Upper lobe of left lung (tissue), 6 donors: Measurements from ENCODE around the gene BACE1. TPM values are rescaled to one million over a fixed set of nuclear protein-coding genes. Genes with fewer than 3 reads are reported as not detected.

Experiments
- ATAC-seq, 2 donors: fragments of 200-7000 bp; cut with Tn5 transposase; one replicate each; pipeline ENCODE4 v1.9.1; 2022; ENCODE audit warnings: mild to moderate bottlenecking in 2 of 2, moderate library complexity in 2 of 2; ENCODE audit not compliant: low FRiP score in 2 of 2
- DNase-seq, 2 donors: peaks; one replicate each; pipeline ENCODE4 v3.0.0-alpha.2; 2019 to 2020
- H3K27ac ChIP-seq, 4 donors: fragments of 200-600 bp; sonication (generic); one replicate each; pipeline ENCODE4 v1.5.1; 2016 to 2019
- H3K27me3 ChIP-seq, 4 donors: fragments of 200-600 bp; sonication (generic); one replicate each; pipeline ENCODE4 v1.5.1; 2017 to 2019
- H3K36me3 ChIP-seq, 4 donors: fragments of 200-600 bp; sonication (generic); one replicate each; pipeline ENCODE4 v1.5.1; 2016 to 2019
- H3K4me1 ChIP-seq, 4 donors: fragments of 200-600 bp; sonication (generic); one replicate each; pipeline ENCODE4 v1.5.1; 2018 to 2019
- H3K4me3 ChIP-seq, 4 donors: fragments of 200-600 bp; sonication (generic); one replicate each; pipeline ENCODE4 v1.5.1; 2017 to 2019; ENCODE audit warnings: mild to moderate bottlenecking in 2 of 4, moderate library complexity in 1 of 4
- H3K9me3 ChIP-seq, 4 donors: fragments of 200-600 bp; sonication (generic); one replicate each; pipeline ENCODE4 v1.5.1; 2018 to 2019
- EP300 ChIP-seq, 4 donors: sonication (generic); formaldehyde crosslinking; IDR thresholded peaks; one replicate each; pipeline ENCODE4 v1.5.1; 2017; ENCODE audit warnings: antibody characterized with exemption in 4 of 4, control low read depth in 2 of 4
- POLR2A ChIP-seq, 4 donors: fragments of 450-650 bp; IDR thresholded peaks; one replicate each; pipeline ENCODE4 v1.5.1; 2016 to 2017; ENCODE audit warnings: antibody characterized with exemption in 4 of 4, mild to moderate bottlenecking in 2 of 4
- POLR2AphosphoS5 ChIP-seq, 2 donors: sonication (generic); formaldehyde crosslinking; IDR thresholded peaks; one replicate each; pipeline ENCODE4 v1.5.1; 2017; ENCODE audit warnings: antibody characterized with exemption in 2 of 2
- WGBS, 2 donors: methylation state at CpG; one replicate each; pipeline ENCODE4 v1.1.5; 2017 to 2018; 5-methylcytosine and 5-hydroxymethylcytosine counted together
- total RNA-seq, 6 donors: library from RNA; depleted of rRNA in 4 of 6; stranded (reverse); fragments of >200 nt in 4 of 6; gene quantifications; one replicate each; pipeline versions ENCODE4 v1.1.0 to v1.2.1, GENCODE V29; 2016 to 2021
- TF ChIP-seq, protein P1 (sequence below), 6 experiments: fragments of 450-650 bp in 4 of 6; fragments of 200-600 bp in 2 of 6; sonication (generic) in 2 of 6; IDR thresholded peaks; one replicate each; pipeline ENCODE4 v1.5.1; 2016 to 2019; ENCODE audit warnings: antibody characterized with exemption in 6 of 6
- donor health status: DM: no; HTN: no; CAD: no; lungs with moderate emphysema.
- donor health status: DM: no; HTN: yes; CAD: no; lungs with severe emphysema.

BACE1 gene
- total RNA-seq, 6 donors from 2014 or later, result 11.1 to 37.9 (median 25.5) TPM

DNA sequence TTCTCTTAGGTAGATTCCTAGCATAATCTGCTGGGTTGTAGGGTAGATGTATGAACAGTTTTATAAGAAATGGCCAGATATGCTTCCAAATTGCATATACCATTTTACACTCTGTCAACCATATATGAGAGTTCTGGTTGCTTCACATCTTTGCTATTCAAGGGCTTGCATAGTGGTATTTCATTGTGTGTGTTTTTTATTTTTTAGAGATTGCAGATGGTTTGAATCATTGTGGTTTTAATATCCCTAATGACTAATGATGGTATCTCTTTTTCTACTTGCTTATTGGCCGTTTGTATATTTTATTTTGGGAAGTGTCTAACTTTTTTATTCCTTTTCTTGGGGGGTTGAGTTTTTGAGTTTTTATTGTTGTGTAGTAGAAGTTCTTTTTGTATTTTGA is 56.6 kb downstream of the BACE1 start:
- no peaks in the 10 kb centered on the region for H3K4me1 ChIP-seq
- H3K27ac ChIP-seq, result no peak overlapping the region
- no peak for ATAC-seq
- no peak for DNase-seq
- TF ChIP-seq EP300 (IDR thresholded peaks at IDR 0.05) (no peak), POLR2AphosphoS5 (IDR thresholded peaks at IDR 0.05) (no peak), POLR2A (IDR thresholded peaks at IDR 0.05) (no peak)
- TF ChIP-seq, protein P1, sequence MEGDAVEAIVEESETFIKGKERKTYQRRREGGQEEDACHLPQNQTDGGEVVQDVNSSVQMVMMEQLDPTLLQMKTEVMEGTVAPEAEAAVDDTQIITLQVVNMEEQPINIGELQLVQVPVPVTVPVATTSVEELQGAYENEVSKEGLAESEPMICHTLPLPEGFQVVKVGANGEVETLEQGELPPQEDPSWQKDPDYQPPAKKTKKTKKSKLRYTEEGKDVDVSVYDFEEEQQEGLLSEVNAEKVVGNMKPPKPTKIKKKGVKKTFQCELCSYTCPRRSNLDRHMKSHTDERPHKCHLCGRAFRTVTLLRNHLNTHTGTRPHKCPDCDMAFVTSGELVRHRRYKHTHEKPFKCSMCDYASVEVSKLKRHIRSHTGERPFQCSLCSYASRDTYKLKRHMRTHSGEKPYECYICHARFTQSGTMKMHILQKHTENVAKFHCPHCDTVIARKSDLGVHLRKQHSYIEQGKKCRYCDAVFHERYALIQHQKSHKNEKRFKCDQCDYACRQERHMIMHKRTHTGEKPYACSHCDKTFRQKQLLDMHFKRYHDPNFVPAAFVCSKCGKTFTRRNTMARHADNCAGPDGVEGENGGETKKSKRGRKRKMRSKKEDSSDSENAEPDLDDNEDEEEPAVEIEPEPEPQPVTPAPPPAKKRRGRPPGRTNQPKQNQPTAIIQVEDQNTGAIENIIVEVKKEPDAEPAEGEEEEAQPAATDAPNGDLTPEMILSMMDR (IDR thresholded peaks at IDR 0.05), result no peak
- no peaks in the 10 kb centered on the region for H3K9me3 ChIP-seq
- no peaks in the 10 kb centered on the region for H3K27me3 ChIP-seq
- H3K36me3 ChIP-seq, result peaks cover 0 to 43% (median 4%) of the 10 kb centered on the region in 4 donors
- 56 to 75% methylated on average over 1 of the region's 1 CpG for WGBS, 2 donors
- H3K4me3 ChIP-seq, result no peak overlapping the region

DNA sequence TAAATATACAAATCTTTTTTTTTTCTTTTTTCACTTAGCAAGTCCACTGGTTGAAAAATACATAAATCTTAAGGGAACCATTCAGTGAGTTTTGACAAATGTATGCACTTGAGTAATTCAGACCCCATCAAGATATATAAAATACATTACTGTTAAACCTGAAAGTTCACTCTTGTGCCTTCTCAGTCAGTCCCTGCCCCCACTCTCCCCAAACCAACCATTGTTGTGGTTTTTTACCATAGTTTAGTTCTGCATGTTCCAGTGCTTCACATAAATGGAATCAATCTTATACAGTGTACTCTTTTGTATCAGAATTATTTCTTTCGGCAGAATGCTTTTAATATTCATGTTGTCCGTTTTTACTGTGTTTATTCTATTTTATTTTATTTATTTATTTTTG is 57.5 kb downstream of the BACE1 start:
- 92 to 93% methylated on average over 2 of the region's 2 CpGs for WGBS, 2 donors
- TF ChIP-seq POLR2AphosphoS5 (IDR thresholded peaks at IDR 0.05), result no peak
- no peak for TF ChIP-seq POLR2A (IDR thresholded peaks at IDR 0.05)
- TF ChIP-seq, protein P1 (IDR thresholded peaks at IDR 0.05), result no peak
- TF ChIP-seq EP300 (IDR thresholded peaks at IDR 0.05), result no peak
- Histone ChIP-seq H3K27ac (no peak overlapping the region), H3K27me3 (no peaks in the 10 kb centered on the region), H3K4me3 (no peak overlapping the region), H3K36me3 (peaks cover 0 to 50% (median 8%) of the 10 kb centered on the region in 4 donors), H3K4me1 (no peaks in the 10 kb centered on the region), H3K9me3 (no peaks in the 10 kb centered on the region)
- ATAC-seq (no peak), DNase-seq (no peak)

DNA sequence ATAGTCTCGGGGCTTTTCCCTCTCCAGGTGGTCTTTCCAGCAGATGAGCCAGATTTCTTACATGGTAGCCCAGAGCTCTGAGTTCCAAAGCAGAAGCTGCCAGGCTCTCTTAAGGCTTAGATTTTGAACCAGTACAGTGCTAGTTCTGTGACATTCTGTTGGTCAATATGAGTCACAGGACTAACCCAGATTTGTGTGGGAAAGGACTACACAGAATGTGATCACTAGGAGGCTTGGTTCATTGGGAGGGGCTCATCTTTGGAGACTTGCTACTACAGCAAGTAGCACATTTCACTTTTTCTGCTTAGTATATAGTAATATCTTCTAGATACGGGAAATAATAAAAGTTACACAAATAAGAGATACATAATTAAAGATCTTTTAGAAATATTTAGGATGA is 59.5 kb downstream of the BACE1 start:
- ATAC-seq, result no peak
- no peak for DNase-seq
- H3K9me3 ChIP-seq, result no peaks in the 10 kb centered on the region
- 50 to 100% methylated on average over 2 of the region's 2 CpGs for WGBS, 2 donors
- H3K36me3 ChIP-seq, result peaks cover 0 to 52% (median 14%) of the 10 kb centered on the region in 4 donors
- no peak overlapping the region for H3K4me3 ChIP-seq
- TF ChIP-seq, protein P1 (IDR thresholded peaks at IDR 0.05), result no peak
- TF ChIP-seq POLR2A (IDR thresholded peaks at IDR 0.05), result no peak
- no peak for TF ChIP-seq EP300 (IDR thresholded peaks at IDR 0.05)
- no peak for TF ChIP-seq POLR2AphosphoS5 (IDR thresholded peaks at IDR 0.05)
- no peaks in the 10 kb centered on the region for H3K27me3 ChIP-seq
- H3K4me1 ChIP-seq, result no peaks in the 10 kb centered on the region
- H3K27ac ChIP-seq, result no peak overlapping the region

DNA sequence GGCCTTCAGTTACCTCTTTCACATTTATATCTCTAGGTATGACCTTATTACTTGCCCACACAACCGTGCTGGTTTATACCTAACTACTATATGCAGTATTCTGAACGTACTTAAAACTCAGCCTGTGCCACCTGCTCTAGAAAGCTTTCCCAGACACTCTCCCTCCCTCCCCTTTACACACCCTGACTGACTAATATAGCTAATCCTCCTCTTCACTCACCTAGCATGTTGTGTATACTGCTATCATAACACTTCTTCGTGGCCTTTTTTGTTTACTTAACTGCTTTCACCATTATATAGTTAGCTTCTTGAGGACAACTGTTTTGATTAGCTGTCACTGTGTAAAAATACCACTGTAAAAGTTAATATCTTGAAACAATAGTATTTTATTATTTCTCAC is 60.1 kb downstream of the BACE1 start:
- Histone ChIP-seq H3K27me3 (no peaks in the 10 kb centered on the region), H3K4me1 (no peaks in the 10 kb centered on the region), H3K4me3 (no peak overlapping the region), H3K36me3 (peaks cover 0 to 46% (median 14%) of the 10 kb centered on the region in 4 donors), H3K27ac (no peak overlapping the region), H3K9me3 (no peaks in the 10 kb centered on the region)
- TF ChIP-seq, protein P1 (IDR thresholded peaks at IDR 0.05), result no peak
- TF ChIP-seq POLR2AphosphoS5 (IDR thresholded peaks at IDR 0.05), result no peak
- no peak for TF ChIP-seq POLR2A (IDR thresholded peaks at IDR 0.05)
- TF ChIP-seq EP300 (IDR thresholded peaks at IDR 0.05), result no peak
- 82 to 85% methylated on average over 3 of the region's 3 CpGs for WGBS, 2 donors
- DNase-seq (no peak), ATAC-seq (no peak)

DNA sequence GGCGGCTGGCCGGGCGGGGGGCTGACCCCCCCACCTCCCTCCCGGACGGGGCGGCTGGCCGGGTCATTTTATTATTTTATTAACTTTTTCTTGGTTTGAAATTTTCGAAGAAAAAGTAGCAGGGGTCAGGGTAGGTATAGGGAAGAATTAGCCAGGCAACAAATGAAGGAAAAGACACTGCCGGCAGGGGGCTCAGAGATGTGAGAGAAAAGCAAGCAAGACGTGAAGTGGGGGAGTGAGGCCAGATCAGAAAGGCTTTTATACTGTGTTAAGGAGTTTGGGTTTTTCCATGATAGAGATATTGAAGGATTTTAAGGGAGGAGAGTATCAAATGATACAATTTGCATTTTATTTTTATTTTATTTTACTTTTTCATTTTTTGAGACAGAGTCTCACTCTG is 64.5 kb downstream of the BACE1 start:
- DNase-seq, result no peak
- Histone ChIP-seq H3K27ac (no peak overlapping the region), H3K36me3 (peaks cover 10 to 72% (median 27%) of the 10 kb centered on the region in 4 donors), H3K27me3 (no peaks in the 10 kb centered on the region), H3K4me1 (no peaks in the 10 kb centered on the region), H3K9me3 (no peaks in the 10 kb centered on the region), H3K4me3 (no peak overlapping the region)
- TF ChIP-seq POLR2AphosphoS5 (IDR thresholded peaks at IDR 0.05), result no peak
- TF ChIP-seq, protein P1 (IDR thresholded peaks at IDR 0.05), result no peak
- TF ChIP-seq POLR2A (IDR thresholded peaks at IDR 0.05), result no peak
- TF ChIP-seq EP300 (IDR thresholded peaks at IDR 0.05), result no peak
- no peak for ATAC-seq
- WGBS, 2 donors, result 94 to 95% methylated on average over 7 to 10 of the region's 10 CpGs
